ENCODE measurements around the gene NFATC2.
"Not testable (repeated sequence)": the region's sequence is repeated elsewhere in the genome, so short reads cannot be mapped to it uniquely, and the experiment has no call there.

Gene NFATC2

GRCh38 chr20:51540580-51540979, 1.9 kb downstream of the NFATC2 start:
- DNase-seq (ENCODE audit: low read depth in 3 of 3): no peak

GRCh38 chr20:51540074-51540473, 2.4 kb downstream of the NFATC2 start:
- not testable (repeated sequence) for DNase-seq (ENCODE audit: low read depth in 3 of 3)

- DNase-seq (ENCODE audit: low read depth in 3 of 3): no peak
These were observed 6.1 kb downstream of the NFATC2 start for GRCh38 chr20:51536116-51537069.

GRCh38 chr20:51535674-51536073, 6.8 kb downstream of the NFATC2 start:
- no peak for DNase-seq (ENCODE audit: low read depth in 3 of 3)

GRCh38 chr20:51535075-51535386, 7.5 kb downstream of the NFATC2 start:
- DNase-seq (ENCODE audit: low read depth in 3 of 3): peak in 1 of 3 donors; percentile 21

- DNase-seq (ENCODE audit: low read depth in 3 of 3): no peak
These were observed 9.0 kb downstream of the NFATC2 start for GRCh38 chr20:51533291-51534172.

GRCh38 chr20:51532577-51533191, 9.8 kb downstream of the NFATC2 start:
- no peak for DNase-seq (ENCODE audit: low read depth in 3 of 3)

- DNase-seq (ENCODE audit: low read depth in 3 of 3): no peak
These were observed 10.6 kb downstream of the NFATC2 start for GRCh38 chr20:51531712-51532456.

GRCh38 chr20:51531141-51531710, 11.3 kb downstream of the NFATC2 start:
- peak; percentile 60 to 79 (median 72) for DNase-seq (ENCODE audit: low read depth in 3 of 3)

- peak; percentile 69 to 79 (median 78) for DNase-seq (ENCODE audit: low read depth in 3 of 3)
These were observed 12.8 kb downstream of the NFATC2 start for GRCh38 chr20:51529758-51530157.

GRCh38 chr20:51529081-51529681, 13.3 kb downstream of the NFATC2 start:
- DNase-seq (ENCODE audit: low read depth in 3 of 3): peak in 1 of 3 donors; percentile 67

- peak in 1 of 3 donors; percentile 67 for DNase-seq (ENCODE audit: low read depth in 3 of 3)
These were observed 14.1 kb downstream of the NFATC2 start for GRCh38 chr20:51528263-51529027.

GRCh38 chr20:51526754-51527153, 15.8 kb downstream of the NFATC2 start:
- no peak for DNase-seq (ENCODE audit: low read depth in 3 of 3)

- no peak for DNase-seq (ENCODE audit: low read depth in 3 of 3)
These were observed 16.4 kb downstream of the NFATC2 start for GRCh38 chr20:51526106-51526470.

GRCh38 chr20:51525241-51526105, 17.0 kb downstream of the NFATC2 start:
- no peak for DNase-seq (ENCODE audit: low read depth in 3 of 3)

- no peak for DNase-seq (ENCODE audit: low read depth in 3 of 3)
These were observed 19.1 kb downstream of the NFATC2 start for GRCh38 chr20:51523276-51524013.

- no peak for DNase-seq (ENCODE audit: low read depth in 3 of 3)
These were observed 20.3 kb downstream of the NFATC2 start for GRCh38 chr20:51522207-51522606.

GRCh38 chr20:51517839-51518238, 24.7 kb downstream of the NFATC2 start:
- DNase-seq (ENCODE audit: low read depth in 3 of 3): no peak
